Measurements from ENCODE around the gene BOLA2.
"Not testable (repeated sequence)": the region's sequence is repeated elsewhere in the genome, so short reads cannot be mapped to it uniquely, and the experiment has no call there.

Gene BOLA2

GRCh38 chr16:29454269-29454668 is at the start of gene BOLA2, which contains the start of gene SLX1B:
Gene BOLA2 (minus strand): TSS chr16:29454351. CDS start chr16:29454253, 98 bp downstream.
Gene SLX1B (plus strand): TSS chr16:29454533.
- DNase-seq, result not testable (repeated sequence)

DNA sequence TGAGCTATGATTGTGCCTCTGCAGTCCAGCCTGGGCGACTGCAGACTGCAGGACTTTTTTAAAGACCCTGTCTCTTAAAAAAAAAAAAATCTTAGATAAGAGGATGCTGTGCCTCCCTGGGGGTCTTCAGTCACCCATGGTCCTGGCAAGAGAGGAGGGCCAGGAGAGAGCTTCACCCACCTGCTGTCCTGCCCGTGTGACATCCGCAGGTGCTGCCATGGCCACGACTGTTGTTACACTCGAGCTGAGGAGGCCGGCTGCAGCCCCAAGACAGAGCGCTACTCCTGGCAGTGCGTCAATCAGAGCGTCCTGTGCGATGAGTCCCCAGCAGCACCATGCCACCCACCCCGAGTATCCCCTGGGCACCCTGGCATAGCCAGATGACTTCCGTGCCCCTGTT is 28.1 kb upstream of the BOLA2 start:
- DNase-seq, result not testable (repeated sequence)

DNA sequence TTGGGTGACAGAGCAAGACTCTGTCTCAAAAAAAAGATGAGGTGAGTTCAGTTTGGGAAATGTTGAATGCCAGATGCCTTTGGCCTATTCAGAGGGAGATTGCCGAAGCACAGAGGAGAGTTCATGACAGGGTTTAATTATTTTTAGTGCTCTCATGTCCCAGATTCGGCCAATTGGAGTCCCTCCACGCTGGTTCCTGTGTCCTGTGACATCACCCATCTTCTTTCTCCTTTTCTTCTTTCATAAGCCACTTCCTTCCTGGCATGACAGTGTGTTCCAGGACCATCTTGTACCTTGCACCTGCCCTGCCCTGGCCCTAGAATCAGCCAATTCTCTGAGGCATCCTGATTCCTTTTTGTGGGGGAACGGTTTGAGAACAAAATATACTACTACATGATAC is 17.9 kb upstream of the BOLA2 start:
- not testable (repeated sequence) for DNase-seq

DNA sequence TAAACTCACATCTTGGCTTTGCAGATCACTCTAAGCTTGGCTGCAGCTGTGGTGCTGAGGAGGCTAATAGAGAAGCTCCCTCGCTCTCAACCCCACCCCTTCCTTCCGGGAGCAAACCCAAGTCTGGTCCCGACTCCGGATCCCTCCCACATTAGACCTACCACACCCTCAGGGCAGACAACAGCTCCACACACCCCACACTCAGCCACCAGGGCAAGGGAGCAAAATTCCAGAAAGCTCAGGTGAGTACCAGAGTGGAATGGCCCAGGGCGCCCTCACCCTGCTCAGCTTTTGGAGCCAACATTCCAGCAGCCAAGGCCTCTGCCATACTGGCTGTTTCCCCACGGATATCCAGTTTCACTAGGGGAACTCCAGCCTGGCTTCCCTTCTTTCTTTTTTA is 15.5 kb upstream of the BOLA2 start:
- not testable (repeated sequence) for DNase-seq

DNA sequence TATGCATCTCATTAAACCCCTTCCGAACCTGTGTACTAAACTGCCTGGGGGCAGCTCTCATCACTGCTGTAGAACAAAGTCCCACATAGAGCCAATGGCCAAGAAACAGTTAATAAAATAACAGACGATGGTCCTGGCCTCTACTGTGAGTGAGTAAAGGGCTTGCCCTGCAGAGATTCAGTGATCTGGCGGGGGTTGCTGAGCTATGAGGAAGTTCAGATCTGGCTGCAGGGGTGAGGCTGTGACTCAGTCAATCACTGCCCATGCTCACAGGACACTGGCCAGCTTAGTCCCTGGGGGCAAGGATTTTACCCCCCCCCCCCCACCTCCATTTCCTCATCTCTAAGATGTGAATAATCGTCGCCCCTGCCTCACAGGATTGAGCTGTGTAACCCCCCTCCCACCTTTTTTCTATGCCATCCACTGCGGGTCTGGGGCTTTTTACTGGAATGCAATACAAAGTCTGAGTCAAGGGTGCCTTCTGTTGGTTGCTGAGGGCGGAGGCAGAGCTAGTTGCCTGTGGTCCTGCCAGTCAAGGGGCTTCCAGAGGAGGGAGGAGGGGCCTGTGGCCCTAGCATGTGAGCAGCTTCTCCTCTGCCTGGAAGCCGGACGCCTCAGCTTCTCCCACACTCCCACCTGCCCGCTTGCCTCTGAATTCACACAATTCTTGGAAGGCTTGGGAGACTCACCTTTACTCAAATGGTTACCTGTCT is 13.7 kb upstream of the BOLA2 start:
- DNase-seq, result not testable (repeated sequence)

DNA sequence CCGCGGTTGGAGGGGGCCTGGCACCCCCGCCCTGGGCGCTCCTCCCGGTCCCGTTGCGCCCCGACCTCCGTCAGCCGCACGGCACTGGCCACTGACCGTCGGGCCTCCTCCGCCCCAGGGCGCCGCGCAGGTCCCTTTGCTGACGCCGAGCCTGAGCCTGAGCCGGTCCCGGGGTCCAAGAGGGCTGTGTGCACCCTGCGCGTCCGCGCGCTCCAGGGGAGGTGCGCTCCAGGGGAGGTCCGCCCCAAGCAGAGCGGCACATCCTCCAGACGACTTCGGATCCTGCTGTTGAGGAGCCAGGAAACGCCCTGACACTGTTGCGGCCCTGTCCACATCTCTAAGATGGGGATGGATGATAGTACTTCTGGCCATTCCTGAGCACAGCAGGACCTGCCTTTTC is 12.8 kb upstream of the BOLA2 start:
- DNase-seq, result not testable (repeated sequence)

GRCh38 chr16:29465985-29466824 is 12.1 kb upstream of the BOLA2 start:
- DNase-seq, result not testable (repeated sequence)

DNA sequence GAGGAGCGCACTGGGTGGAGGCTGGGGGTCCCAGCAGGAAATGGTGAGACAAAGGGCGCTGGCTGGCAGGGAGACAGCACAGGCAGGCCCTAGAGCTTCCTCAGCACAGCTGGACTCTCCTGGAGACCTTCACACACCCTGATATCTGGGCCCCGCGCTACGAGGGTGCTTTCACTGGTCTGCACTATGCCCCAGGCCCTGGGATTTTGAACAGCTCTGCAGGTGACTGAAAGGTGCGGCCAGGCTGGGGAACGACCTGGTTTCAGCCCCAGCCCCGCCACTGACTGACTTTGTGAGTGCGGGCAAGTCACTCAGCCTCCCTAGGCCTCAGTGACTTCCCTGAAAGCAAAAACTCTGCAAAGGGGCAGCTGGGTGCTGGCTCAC is 6.5 kb upstream of the BOLA2 start:
- DNase-seq, result not testable (repeated sequence)

GRCh38 chr16:29459706-29460646 is 5.8 kb upstream of the BOLA2 start, which contains the start of gene SULT1A4:
Gene SULT1A4 (plus strand): TSS chr16:29459913. CDS start chr16:29461386, 1,473 bp downstream.
- not testable (repeated sequence) for DNase-seq

DNA sequence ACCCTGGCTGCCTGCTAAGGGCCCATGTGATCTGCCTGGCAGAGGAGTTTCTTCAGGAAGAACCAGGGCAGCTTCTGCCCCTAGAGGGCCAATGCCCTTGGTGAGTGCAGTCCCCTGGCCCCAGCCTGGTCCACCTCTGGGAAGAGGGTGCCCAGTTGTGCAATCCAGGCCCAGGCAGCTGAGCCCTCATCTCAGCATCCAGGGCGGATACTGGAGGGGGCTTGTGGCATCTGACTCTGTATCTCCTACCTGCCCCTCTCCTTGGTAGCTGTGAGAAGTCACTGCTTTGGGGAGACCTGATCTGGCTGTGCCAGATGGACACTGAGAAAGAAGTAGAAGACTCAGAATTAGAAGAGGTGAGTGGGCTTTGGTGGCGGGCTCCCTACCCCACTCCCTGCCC is 3.5 kb upstream of the BOLA2 start:
- not testable (repeated sequence) for DNase-seq

- DNase-seq, result not testable (repeated sequence)
These were observed 677 bp upstream of the BOLA2 start for GRCh38 chr16:29454828-29455227.

DNA sequence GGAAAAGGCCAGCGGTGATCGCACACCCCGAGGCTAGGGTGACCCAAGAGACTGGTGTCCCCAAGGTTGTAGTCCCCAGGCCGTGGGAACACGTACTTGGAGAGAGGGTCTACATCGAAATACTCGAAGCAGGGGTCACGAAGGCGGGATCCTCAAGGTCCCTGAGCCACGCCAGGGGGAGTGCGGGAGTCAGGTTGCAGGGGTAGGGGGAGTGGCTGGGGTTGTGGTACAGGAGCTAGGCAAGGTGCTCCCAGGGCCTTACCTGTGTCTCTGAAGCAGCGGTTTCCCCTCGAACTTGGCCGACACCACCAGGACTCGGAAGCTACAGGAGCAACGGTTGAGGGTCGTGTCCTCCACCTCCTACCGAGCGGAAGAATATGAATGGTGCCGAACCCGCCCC is 397 bp downstream of the BOLA2 start:
- not testable (repeated sequence) for DNase-seq

- DNase-seq, result not testable (repeated sequence)
These were observed 28.8 kb downstream of the BOLA2 start for GRCh38 chr16:29425390-29425789.

DNA sequence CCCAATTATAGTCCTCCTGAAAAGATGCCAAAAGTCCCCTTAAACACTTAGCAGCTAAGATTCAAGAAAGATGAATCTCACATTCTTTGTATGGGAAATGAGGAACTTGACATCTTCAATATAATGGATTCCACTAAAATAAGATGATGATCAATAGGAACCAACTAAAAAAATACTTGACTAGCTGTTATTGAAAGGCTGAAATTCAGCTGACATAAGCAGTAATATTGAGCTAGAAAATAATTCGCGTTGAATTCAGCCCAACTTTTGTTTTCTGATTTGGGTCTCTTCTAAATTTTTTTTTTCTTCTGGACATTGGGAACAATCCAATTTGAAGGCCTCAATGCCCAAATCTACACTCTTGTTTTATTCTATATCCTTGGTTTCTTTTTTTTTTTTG is 30.6 kb downstream of the BOLA2 start:
- DNase-seq, result not testable (repeated sequence)

GRCh38 chr16:29405249-29405648 is 48.9 kb downstream of the BOLA2 start:
- DNase-seq, result not testable (repeated sequence)

Data from SHP77 (cell line).